Neuron (in vitro differentiated cells): ENCODE results near the gene SMC5.
A peak's percentile ranks its signal among the peaks of the same experiment; 100 is the strongest.
"Not testable (repeated sequence)": the region's sequence is repeated elsewhere in the genome, so short reads cannot be mapped to it uniquely, and the experiment has no call there.

Source experiments
- H2AFZ ChIP-seq: one replicate; pipeline ENCODE4 v1.6.1; 2013; ENCODE audit warnings: low read depth, mild to moderate bottlenecking, inconsistent platforms, low read length, moderate library complexity
- H3K27me3 ChIP-seq: one replicate; pipeline ENCODE4 v1.6.1; 2013; ENCODE audit warnings: low read length; ENCODE audit not compliant: insufficient read depth
- H3K36me3 ChIP-seq: one replicate; pipeline ENCODE4 v1.6.1; 2013; ENCODE audit warnings: low read length; ENCODE audit not compliant: insufficient read depth
- H3K4me1 ChIP-seq: one replicate; pipeline ENCODE4 v1.6.1; 2013; ENCODE audit warnings: low read length; ENCODE audit not compliant: insufficient read depth
- H3K4me3 ChIP-seq: 2 replicates; pipeline ENCODE4 v1.5.1; 2013; ENCODE audit warnings: mild to moderate bottlenecking, low read length, moderate library complexity
- H3K9me3 ChIP-seq: one replicate; pipeline ENCODE4 v1.6.1; 2013; ENCODE audit warnings: low read length

Gene SMC5

DNA sequence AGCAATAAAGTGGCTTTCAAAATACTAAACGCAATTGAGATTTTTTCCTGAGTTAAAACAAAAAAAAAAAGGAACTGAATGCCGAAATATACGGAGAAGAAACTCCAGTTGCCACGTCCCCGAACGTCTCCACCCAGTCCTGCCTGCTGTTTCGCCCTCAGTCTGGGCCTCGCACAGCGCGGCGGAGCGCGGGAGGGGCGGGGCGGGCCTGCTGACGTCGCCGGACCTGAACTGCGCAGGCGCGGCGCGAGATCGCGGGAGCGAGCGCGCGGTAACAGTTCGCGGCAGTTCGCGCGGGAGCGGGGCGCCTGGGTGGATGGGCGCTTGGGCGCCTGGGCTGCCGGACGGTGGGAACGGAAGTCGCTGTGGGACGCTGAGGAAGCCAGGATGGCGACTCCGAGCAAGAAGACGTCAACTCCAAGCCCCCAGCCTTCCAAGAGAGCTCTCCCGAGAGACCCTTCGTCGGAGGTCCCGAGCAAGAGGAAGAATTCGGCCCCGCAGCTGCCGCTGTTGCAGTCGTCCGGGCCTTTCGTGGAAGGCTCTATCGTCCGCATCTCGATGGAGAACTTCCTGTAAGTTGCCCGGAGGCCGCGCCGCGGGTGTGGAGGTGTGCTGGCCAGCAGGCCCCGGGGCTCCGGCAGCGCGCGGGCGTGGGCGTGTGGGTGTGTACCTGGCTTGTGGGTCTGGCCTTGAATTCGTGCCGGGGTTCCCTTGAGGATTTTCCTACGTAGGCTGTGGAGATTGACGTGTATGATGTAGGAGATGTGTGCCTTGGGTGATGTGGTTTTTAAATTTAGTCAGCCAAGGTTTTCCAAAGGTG, at the start of gene SMC5:
Gene SMC5 (plus strand): TSS at position 287 of the 820 bp plus-strand sequence. CDS start 101 bp downstream, at position 388.
- Histone ChIP-seq H3K4me3 (peak within 1 kb of the TSS; percentile 95), H3K36me3 (peaks cover 13% of the 10 kb centered on the region), H3K4me1 (peaks cover 52% of the 10 kb centered on the region), H2AFZ (peak within 1 kb of the TSS; percentile 94), H3K27me3 (no peaks in the 10 kb centered on the region), H3K9me3 (no peaks in the 10 kb centered on the region)

GRCh38 chr9:70217029-70217428, 41.7 kb upstream of the SMC5 start:
- Histone ChIP-seq H3K9me3 (peaks cover 4% of the 10 kb centered on the region), H2AFZ (no peak overlapping the region), H3K4me3 (no peak overlapping the region), H3K36me3 (no peaks in the 10 kb centered on the region), H3K27me3 (no peaks in the 10 kb centered on the region), H3K4me1 (peaks cover 5% of the 10 kb centered on the region)

DNA sequence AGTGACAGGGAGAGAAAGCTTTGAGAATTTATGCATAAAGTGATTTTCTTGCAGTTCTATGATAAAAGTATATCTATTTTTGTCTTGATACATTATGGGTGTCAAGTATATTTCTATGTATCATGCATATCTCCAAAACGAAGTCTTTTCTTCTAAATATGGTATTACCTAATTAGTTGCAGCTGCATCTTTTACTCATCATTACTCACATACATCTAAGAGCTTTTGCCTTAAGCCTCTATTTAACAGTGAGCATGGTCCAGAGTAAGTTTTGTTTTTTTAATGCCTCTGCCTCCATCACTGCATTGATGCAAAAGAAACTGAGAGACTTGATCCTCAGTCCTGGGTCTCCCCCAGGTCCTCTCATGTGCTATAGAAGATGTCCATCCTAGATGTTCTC, 40.0 kb upstream of the SMC5 start:
- no peaks in the 10 kb centered on the region for H3K27me3 ChIP-seq
- H3K4me1 ChIP-seq = peaks cover 5% of the 10 kb centered on the region
- no peaks in the 10 kb centered on the region for H3K36me3 ChIP-seq
- H3K9me3 ChIP-seq = peaks cover 1% of the 10 kb centered on the region
- H3K4me3 ChIP-seq = no peak overlapping the region
- H2AFZ ChIP-seq = no peak overlapping the region

DNA sequence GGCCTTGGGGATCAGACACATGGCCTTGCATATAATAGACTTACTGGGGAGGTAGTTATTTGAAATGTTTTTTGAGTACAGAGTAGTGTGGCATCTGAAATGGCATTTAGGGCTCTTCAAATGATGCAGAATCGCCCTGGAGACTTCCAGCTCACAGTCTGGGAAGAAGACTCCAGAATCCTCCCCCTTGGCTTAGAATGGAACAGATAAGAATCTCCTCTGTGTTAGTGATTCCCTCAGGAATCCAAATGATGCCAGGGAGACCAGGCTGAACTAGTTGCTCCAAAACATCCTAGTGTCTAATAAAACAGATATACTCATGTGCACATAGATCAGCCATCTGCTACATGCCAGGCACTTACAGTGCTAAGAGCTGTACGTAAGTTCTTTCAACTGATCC, 38.6 kb upstream of the SMC5 start:
- Histone ChIP-seq H3K4me3 (no peak overlapping the region), H3K27me3 (no peaks in the 10 kb centered on the region), H2AFZ (no peak overlapping the region), H3K4me1 (peaks cover 5% of the 10 kb centered on the region), H3K9me3 (peaks cover 1% of the 10 kb centered on the region), H3K36me3 (no peaks in the 10 kb centered on the region)

DNA sequence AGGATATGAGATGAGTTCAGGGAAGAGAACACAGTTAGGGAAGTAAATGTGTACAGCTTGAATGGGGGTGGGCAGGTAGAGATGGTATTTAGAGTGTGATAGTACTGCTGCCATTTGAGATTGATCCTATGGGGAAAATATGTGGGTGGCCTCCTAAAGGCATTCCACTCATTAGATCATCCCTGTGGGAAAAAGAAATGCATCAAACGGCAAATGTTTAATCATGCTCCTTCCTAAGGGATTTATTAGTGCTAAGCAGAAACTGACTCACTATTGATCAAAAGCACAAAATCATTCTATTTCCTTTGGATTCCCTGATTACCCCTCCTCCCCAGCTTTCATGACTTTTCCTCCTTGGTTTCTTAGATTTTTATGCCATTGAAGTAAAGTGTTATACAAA, 36.4 kb upstream of the SMC5 start:
- Histone ChIP-seq H3K4me1 (peaks cover 5% of the 10 kb centered on the region), H3K27me3 (no peaks in the 10 kb centered on the region), H3K9me3 (no peaks in the 10 kb centered on the region), H2AFZ (no peak overlapping the region), H3K36me3 (no peaks in the 10 kb centered on the region), H3K4me3 (no peak overlapping the region)

- Histone ChIP-seq H3K9me3 (no peaks in the 10 kb centered on the region), H3K4me1 (no peaks in the 10 kb centered on the region), H3K36me3 (no peaks in the 10 kb centered on the region), H3K4me3 (no peak overlapping the region), H3K27me3 (no peaks in the 10 kb centered on the region), H2AFZ (no peak overlapping the region)
These were observed 30.7 kb upstream of the SMC5 start for GRCh38 chr9:70228118-70228517.

- Histone ChIP-seq H3K27me3 (no peaks in the 10 kb centered on the region), H3K4me1 (no peaks in the 10 kb centered on the region), H3K4me3 (no peak overlapping the region), H3K9me3 (no peaks in the 10 kb centered on the region), H3K36me3 (no peaks in the 10 kb centered on the region), H2AFZ (no peak overlapping the region)
These were observed 30.2 kb upstream of the SMC5 start for GRCh38 chr9:70228611-70229010.

- no peak overlapping the region for H3K4me3 ChIP-seq
- H3K4me1 ChIP-seq = no peaks in the 10 kb centered on the region
- no peaks in the 10 kb centered on the region for H3K36me3 ChIP-seq
- no peaks in the 10 kb centered on the region for H3K27me3 ChIP-seq
- no peak overlapping the region for H2AFZ ChIP-seq
- H3K9me3 ChIP-seq = no peaks in the 10 kb centered on the region
These were observed 29.8 kb upstream of the SMC5 start for GRCh38 chr9:70229026-70229425.

DNA sequence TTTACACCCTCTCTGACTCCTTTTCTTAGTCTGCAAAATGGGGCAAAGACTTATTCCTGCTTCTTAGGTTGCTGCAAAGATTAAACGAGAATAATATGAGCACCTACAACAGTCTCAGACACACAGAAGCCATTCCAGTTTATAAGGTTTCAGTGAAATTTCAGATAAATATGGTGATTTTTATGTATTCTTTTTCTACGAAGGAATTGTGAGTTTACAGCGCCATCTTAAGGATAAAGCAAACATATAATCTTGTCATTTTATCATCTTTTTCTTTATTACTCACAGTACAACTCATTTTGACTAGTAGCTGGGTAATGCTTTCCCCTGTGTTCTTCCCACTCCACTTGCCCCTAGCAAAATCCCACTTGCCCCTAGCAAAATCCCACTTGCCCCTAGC, 29.2 kb upstream of the SMC5 start:
- no peaks in the 10 kb centered on the region for H3K27me3 ChIP-seq
- no peak overlapping the region for H2AFZ ChIP-seq
- no peaks in the 10 kb centered on the region for H3K36me3 ChIP-seq
- no peak overlapping the region for H3K4me3 ChIP-seq
- peaks cover 2% of the 10 kb centered on the region for H3K9me3 ChIP-seq
- no peaks in the 10 kb centered on the region for H3K4me1 ChIP-seq

GRCh38 chr9:70232476-70232875, 26.3 kb upstream of the SMC5 start:
- no peak overlapping the region for H3K4me3 ChIP-seq
- H3K36me3 ChIP-seq = no peaks in the 10 kb centered on the region
- no peaks in the 10 kb centered on the region for H3K27me3 ChIP-seq
- H3K4me1 ChIP-seq = no peaks in the 10 kb centered on the region
- peaks cover 2% of the 10 kb centered on the region for H3K9me3 ChIP-seq
- H2AFZ ChIP-seq = no peak overlapping the region

GRCh38 chr9:70234208-70234607, 24.6 kb upstream of the SMC5 start:
- not testable (repeated sequence) for H3K9me3 ChIP-seq, H3K27me3 ChIP-seq, H3K4me1 ChIP-seq, H3K4me3 ChIP-seq, H3K36me3 ChIP-seq, H2AFZ ChIP-seq

DNA sequence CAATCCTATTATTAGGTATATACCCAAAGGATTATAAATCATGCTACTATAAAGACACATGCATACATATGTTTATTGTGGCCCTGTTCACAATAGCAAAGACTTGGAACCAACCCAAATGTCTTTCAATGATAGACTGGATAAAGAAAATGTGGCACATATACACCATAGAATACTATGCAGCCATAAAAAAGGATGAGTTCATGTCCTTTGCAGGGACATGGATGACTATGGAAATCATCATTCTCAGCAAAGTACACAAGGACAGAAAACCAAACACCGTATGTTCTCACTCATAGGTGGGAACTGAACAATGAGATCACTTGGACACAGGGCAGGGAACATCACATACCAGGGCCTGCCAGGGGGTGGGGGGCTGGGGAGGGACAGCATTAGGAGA, 12.8 kb upstream of the SMC5 start:
- not testable (repeated sequence) for H3K4me3 ChIP-seq, H3K36me3 ChIP-seq, H3K9me3 ChIP-seq, H3K27me3 ChIP-seq, H2AFZ ChIP-seq, H3K4me1 ChIP-seq

DNA sequence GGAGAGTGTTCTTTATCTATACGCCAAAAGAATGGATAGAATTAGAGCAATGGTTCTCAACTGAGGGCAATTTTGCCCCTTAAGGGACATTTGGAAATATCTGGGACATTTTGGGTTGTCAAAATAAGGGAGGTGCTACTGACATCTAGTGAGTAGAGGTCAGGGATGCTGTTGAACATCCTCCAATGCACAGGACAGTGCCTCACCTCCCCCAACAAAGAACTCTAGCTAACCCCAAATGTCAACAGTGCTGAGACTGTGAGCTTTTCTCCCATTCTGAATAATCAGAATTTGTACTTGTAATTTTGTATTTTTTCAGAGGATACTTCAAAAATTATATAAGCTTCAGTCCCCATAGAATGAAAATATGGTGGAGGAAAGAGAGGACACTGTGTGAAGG, 8.6 kb upstream of the SMC5 start:
- H2AFZ ChIP-seq = no peak overlapping the region
- H3K27me3 ChIP-seq = no peaks in the 10 kb centered on the region
- peaks cover 7% of the 10 kb centered on the region for H3K4me1 ChIP-seq
- no peaks in the 10 kb centered on the region for H3K36me3 ChIP-seq
- no peak overlapping the region for H3K4me3 ChIP-seq
- H3K9me3 ChIP-seq = no peaks in the 10 kb centered on the region

DNA sequence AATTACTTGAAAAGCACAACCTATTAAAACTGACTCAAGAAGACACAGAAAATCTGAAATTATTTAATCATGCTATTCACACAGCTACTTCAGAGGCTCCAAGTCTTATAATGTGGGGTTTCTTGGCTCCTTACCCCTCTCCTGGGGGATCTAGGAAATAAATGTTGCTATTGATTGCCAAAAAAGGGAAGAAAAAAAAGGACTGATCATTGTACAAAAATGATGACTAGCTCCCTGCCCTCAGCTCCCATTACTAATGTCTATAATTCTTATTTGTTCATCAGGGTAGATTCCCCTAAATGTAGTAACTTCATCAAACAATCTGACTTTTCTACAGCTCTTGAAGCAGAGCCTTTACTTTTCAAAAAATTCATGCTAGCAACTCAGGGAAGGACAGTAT, 3.3 kb upstream of the SMC5 start:
- no peaks in the 10 kb centered on the region for H3K36me3 ChIP-seq
- no peak overlapping the region for H3K4me3 ChIP-seq
- H3K9me3 ChIP-seq = no peaks in the 10 kb centered on the region
- no peaks in the 10 kb centered on the region for H3K27me3 ChIP-seq
- peak overlapping the region; percentile 71 for H2AFZ ChIP-seq
- peaks cover 43% of the 10 kb centered on the region for H3K4me1 ChIP-seq
